OCI-LY7 (cell line): ENCODE results near the gene PACS2.

ENCODE experiments used
- CTCF ChIP-seq: fragments of 200-600 bp; sonication (generic); conservative IDR thresholded peaks from 2 replicates; pipeline ENCODE4 v1.5.1; 2014; ENCODE audit warnings: mild to moderate bottlenecking, antibody characterized with exemption, low read length, moderate library complexity, mixed read lengths
- EZH2phosphoT487 ChIP-seq: fragments of 200-600 bp; sonication (generic); IDR thresholded peaks from 2 replicates; pipeline ENCODE4 v1.6.1; 2018; ENCODE audit warnings: low read depth, borderline replicate concordance, mild to moderate bottlenecking, mixed run types, antibody characterized with exemption, low read length, moderate library complexity, mixed read lengths

DNA sequence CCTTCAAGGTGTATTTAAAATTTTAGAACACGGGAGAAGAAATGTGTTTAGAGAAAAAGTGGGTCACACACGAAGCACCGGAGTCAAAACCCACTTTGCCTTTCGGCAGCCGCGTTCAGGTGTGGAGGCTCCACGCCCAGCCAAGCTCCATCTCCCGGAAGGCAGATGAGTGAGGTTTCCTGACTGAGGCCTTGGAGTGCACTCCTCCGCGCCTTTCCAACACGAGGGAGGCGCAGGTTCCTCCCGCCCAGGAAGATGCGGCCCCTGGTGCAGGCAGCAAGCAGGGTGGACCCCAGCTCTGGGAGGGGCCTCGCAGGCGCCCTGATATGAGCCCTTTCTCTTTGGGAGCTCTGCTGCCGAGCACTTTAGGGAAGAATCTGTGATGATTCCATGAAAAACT is 127.6 kb downstream of the PACS2 start:
- no peak for TF ChIP-seq CTCF
- TF ChIP-seq EZH2phosphoT487 = no peak
